Activated T-helper 2 cell treated with anti-CD3 and anti-CD28 coated beads, Interferon-gamma antibody, Interleukin-2, Interleukin-4, amounts not matched to agents 10 μg/mL and 5 μg/mL and 100 μg/mL, durations not matched to agents 14 hours and 24 hours and 36 hours (primary cell): ENCODE measurements around the gene CASQ1. TPM values are rescaled to one million over a fixed set of nuclear protein-coding genes. Genes with fewer than 3 reads are reported as not detected.
A peak's percentile ranks its signal among the peaks of the same experiment; 100 is the strongest.

Experiments
- DNase-seq: peaks from one replicate; pipeline ENCODE4 v3.0.0; 2021; ENCODE audit warnings: low spot score
- H3K27ac Mint-ChIP-seq: one replicate; pipeline ENCODE4 v1.8.0; 2021; ENCODE audit warnings: mixed read lengths
- H3K27me3 Mint-ChIP-seq: one replicate; pipeline ENCODE4 v1.8.0; 2021; ENCODE audit warnings: low read depth, mixed read lengths
- H3K36me3 Mint-ChIP-seq: one replicate; pipeline ENCODE4 v1.8.0; 2021; ENCODE audit warnings: low read depth, mixed read lengths
- H3K4me1 Mint-ChIP-seq: one replicate; pipeline ENCODE4 v1.8.0; 2021; ENCODE audit warnings: low read depth, mixed read lengths
- H3K4me3 Mint-ChIP-seq: one replicate; pipeline ENCODE4 v1.8.0; 2021; ENCODE audit warnings: low read depth, mild to moderate bottlenecking, moderate library complexity, mixed read lengths
- H3K9me3 Mint-ChIP-seq: one replicate; pipeline ENCODE4 v1.8.0; 2021; ENCODE audit warnings: mixed read lengths
- intact Hi-C: fragments of 100-400 bp; cut with micrococcal nuclease; formaldehyde crosslinking; loops from one replicate; pipeline ENCODE4 v1.15.1; 2023
- total RNA-seq: library from RNA; stranded (reverse); gene quantifications from 2 replicates; pipeline ENCODE4 v1.2.3, GENCODE V29; 2022

The CASQ1 gene
- total RNA-seq, 1 donor from 2014 or later, result 0.37 TPM

- no peak for DNase-seq
- peaks cover 13% of the 10 kb centered on the region for H3K4me1 Mint-ChIP-seq
Observed at GRCh38 chr1:160171980-160172379, 18.4 kb upstream of the CASQ1 start.

GRCh38 chr1:160177231-160177630 is 13.1 kb upstream of the CASQ1 start:
- Mint-ChIP-seq H3K27me3 (peaks cover 24% of the 10 kb centered on the region), H3K36me3 (no peaks in the 10 kb centered on the region), H3K4me1 (peaks cover 5% of the 10 kb centered on the region), H3K27ac (no peak overlapping the region), H3K9me3 (no peaks in the 10 kb centered on the region), H3K4me3 (no peak overlapping the region)
- no peak for DNase-seq
- intact Hi-C loops, result no loop called here

More at GRCh38 chr1:160171980-160172379, 18.4 kb upstream of the CASQ1 start:
- H3K9me3 Mint-ChIP-seq, result no peaks in the 10 kb centered on the region
- H3K27me3 Mint-ChIP-seq, result peaks cover 13% of the 10 kb centered on the region
- H3K4me3 Mint-ChIP-seq, result no peak overlapping the region
- intact Hi-C loops, result no loop called here
- H3K27ac Mint-ChIP-seq, result no peak overlapping the region
- H3K36me3 Mint-ChIP-seq, result no peaks in the 10 kb centered on the region

GRCh38 chr1:160177667-160178066 is 12.7 kb upstream of the CASQ1 start:
- Mint-ChIP-seq H3K27ac (no peak overlapping the region), H3K27me3 (peaks cover 24% of the 10 kb centered on the region), H3K9me3 (no peaks in the 10 kb centered on the region), H3K36me3 (no peaks in the 10 kb centered on the region), H3K4me3 (no peak overlapping the region), H3K4me1 (peaks cover 5% of the 10 kb centered on the region)
- no peak for DNase-seq
- intact Hi-C loops, result no loop called here

GRCh38 chr1:160178731-160179130 is 11.6 kb upstream of the CASQ1 start:
- intact Hi-C loops, result no loop called here
- Mint-ChIP-seq H3K9me3 (no peaks in the 10 kb centered on the region), H3K27ac (no peak overlapping the region), H3K27me3 (peaks cover 19% of the 10 kb centered on the region), H3K4me3 (no peak overlapping the region), H3K36me3 (no peaks in the 10 kb centered on the region), H3K4me1 (peaks cover 5% of the 10 kb centered on the region)
- DNase-seq, result no peak

- no peaks in the 10 kb centered on the region for H3K9me3 Mint-ChIP-seq
Observed at GRCh38 chr1:160179336-160179735, 11.0 kb upstream of the CASQ1 start.

GRCh38 chr1:160186246-160186645 is 4.1 kb upstream of the CASQ1 start:
- H3K4me3 Mint-ChIP-seq, result no peak overlapping the region
- H3K27me3 Mint-ChIP-seq, result peaks cover 10% of the 10 kb centered on the region
- no peak overlapping the region for H3K27ac Mint-ChIP-seq
- H3K4me1 Mint-ChIP-seq, result no peaks in the 10 kb centered on the region
- no peak for DNase-seq
- no peaks in the 10 kb centered on the region for H3K9me3 Mint-ChIP-seq
- no peaks in the 10 kb centered on the region for H3K36me3 Mint-ChIP-seq
- intact Hi-C loops, result no loop called here

More at GRCh38 chr1:160179336-160179735, 11.0 kb upstream of the CASQ1 start:
- intact Hi-C loops, result no loop called here
- Mint-ChIP-seq H3K27me3 (peaks cover 19% of the 10 kb centered on the region), H3K4me1 (peaks cover 5% of the 10 kb centered on the region), H3K4me3 (no peak overlapping the region), H3K27ac (no peak overlapping the region), H3K36me3 (no peaks in the 10 kb centered on the region)
- no peak for DNase-seq

- no peaks in the 10 kb centered on the region for H3K4me1 Mint-ChIP-seq
- no peak overlapping the region for H3K4me3 Mint-ChIP-seq
- H3K36me3 Mint-ChIP-seq, result no peaks in the 10 kb centered on the region
- no peaks in the 10 kb centered on the region for H3K9me3 Mint-ChIP-seq
- DNase-seq, result no peak
- peaks cover 8% of the 10 kb centered on the region for H3K27me3 Mint-ChIP-seq
- intact Hi-C loops, result no loop called here
- H3K27ac Mint-ChIP-seq, result no peak overlapping the region
Observed at GRCh38 chr1:160186729-160187128, 3.6 kb upstream of the CASQ1 start.

- Mint-ChIP-seq H3K27me3 (peaks cover 5% of the 10 kb centered on the region), H3K4me3 (no peak overlapping the region), H3K9me3 (no peaks in the 10 kb centered on the region), H3K4me1 (no peaks in the 10 kb centered on the region), H3K27ac (no peak overlapping the region), H3K36me3 (no peaks in the 10 kb centered on the region)
- no peak for DNase-seq
- intact Hi-C loops, result no loop called here
Observed at GRCh38 chr1:160187407-160187806, 3.0 kb upstream of the CASQ1 start.

- Mint-ChIP-seq H3K4me3 (no peak overlapping the region), H3K27ac (no peak overlapping the region), H3K4me1 (no peaks in the 10 kb centered on the region), H3K36me3 (no peaks in the 10 kb centered on the region), H3K9me3 (no peaks in the 10 kb centered on the region), H3K27me3 (peaks cover 5% of the 10 kb centered on the region)
- DNase-seq, result no peak
- intact Hi-C loops, result no loop called here
Observed at GRCh38 chr1:160188341-160188740, 2.0 kb upstream of the CASQ1 start.

GRCh38 chr1:160191756-160192155 is 1.4 kb downstream of the CASQ1 start:
- Mint-ChIP-seq H3K27ac (no peak overlapping the region), H3K9me3 (no peaks in the 10 kb centered on the region), H3K27me3 (no peaks in the 10 kb centered on the region), H3K4me3 (no peak overlapping the region), H3K4me1 (no peaks in the 10 kb centered on the region), H3K36me3 (no peaks in the 10 kb centered on the region)
- intact Hi-C loops, result loop anchor here (2.0 kb wide), 1 partner anchor 99 kb away; no protein-coding TSS in a partner anchor
- no peak for DNase-seq

- intact Hi-C loops, result loop anchor here (2.0 kb wide), 1 partner anchor 99 kb away; no protein-coding TSS in a partner anchor
- H3K27ac Mint-ChIP-seq, result no peak overlapping the region
- H3K9me3 Mint-ChIP-seq, result no peaks in the 10 kb centered on the region
- no peaks in the 10 kb centered on the region for H3K36me3 Mint-ChIP-seq
- DNase-seq, result no peak
- H3K4me1 Mint-ChIP-seq, result no peaks in the 10 kb centered on the region
- H3K4me3 Mint-ChIP-seq, result no peak overlapping the region
- no peaks in the 10 kb centered on the region for H3K27me3 Mint-ChIP-seq
Observed at GRCh38 chr1:160192234-160192633, 1.9 kb downstream of the CASQ1 start.

- peak; percentile 60 for DNase-seq
- no peaks in the 10 kb centered on the region for H3K27me3 Mint-ChIP-seq
- H3K36me3 Mint-ChIP-seq, result no peaks in the 10 kb centered on the region
- intact Hi-C loops, result loop anchor here (1.0 to 2.0 kb wide), 3 partner anchors 59 to 183 kb away; no protein-coding TSS in a partner anchor
- no peak overlapping the region for H3K4me3 Mint-ChIP-seq
- H3K27ac Mint-ChIP-seq, result no peak overlapping the region
- no peaks in the 10 kb centered on the region for H3K9me3 Mint-ChIP-seq
- no peaks in the 10 kb centered on the region for H3K4me1 Mint-ChIP-seq
Observed at GRCh38 chr1:160193091-160193819, 2.9 kb downstream of the CASQ1 start.

GRCh38 chr1:160193832-160194736 is 3.7 kb downstream of the CASQ1 start:
- H3K4me3 Mint-ChIP-seq, result no peak overlapping the region
- no peak overlapping the region for H3K27ac Mint-ChIP-seq
- intact Hi-C loops, result loop anchor here (1.0 to 2.0 kb wide), 3 partner anchors 58 to 182 kb away; no protein-coding TSS in a partner anchor

More at GRCh38 chr1:160193832-160194736, 3.7 kb downstream of the CASQ1 start:
- H3K27me3 Mint-ChIP-seq, result no peaks in the 10 kb centered on the region
- H3K36me3 Mint-ChIP-seq, result no peaks in the 10 kb centered on the region
- H3K9me3 Mint-ChIP-seq, result no peaks in the 10 kb centered on the region
- no peaks in the 10 kb centered on the region for H3K4me1 Mint-ChIP-seq
- DNase-seq, result no peak
